BLaER1 treated with 17β-estradiol and CSF1 and Interleukin-3, amounts not matched to agents 10 nM and 100 nM (cell line): Measurements from ENCODE around the gene LMO3.

Source experiments
- H3K27ac ChIP-seq, 11 experiments: shearing (Covaris generic); formaldehyde crosslinking; 2 replicates each; pipeline ENCODE4 v1.8.1; 2022
- H3K27me3 ChIP-seq, 11 experiments: shearing (Covaris generic); formaldehyde crosslinking; 2 replicates each; pipeline ENCODE4 v1.8.1; 2022
- H3K36me3 ChIP-seq, 11 experiments: shearing (Covaris generic); formaldehyde crosslinking; 2 replicates each; pipeline ENCODE4 v1.8.1; 2022
- H3K4me1 ChIP-seq, 10 experiments: shearing (Covaris generic); formaldehyde crosslinking; 2 replicates each; pipeline ENCODE4 v1.8.1; 2022
- H3K4me2 ChIP-seq, 11 experiments: shearing (Covaris generic); formaldehyde crosslinking; 2 replicates each; pipeline ENCODE4 v1.8.1; 2022
- H3K4me3 ChIP-seq, 10 experiments: shearing (Covaris generic); formaldehyde crosslinking; 2 replicates each; pipeline ENCODE4 v1.8.1; 2022
- H3K9ac ChIP-seq, 11 experiments: shearing (Covaris generic); formaldehyde crosslinking; 2 replicates each; pipeline ENCODE4 v1.8.1; 2022
- H3K9me3 ChIP-seq, 11 experiments: shearing (Covaris generic); formaldehyde crosslinking; replicated peaks in 1 of 11; 2 replicates each; pipeline ENCODE4 v1.8.1; 2022
- H4K20me1 ChIP-seq, 11 experiments: shearing (Covaris generic); formaldehyde crosslinking; 2 replicates each; pipeline ENCODE4 v1.8.1; 2022
- Cebpa-rat ChIP-seq, 11 experiments: shearing (Covaris generic); IDR thresholded peaks; 2 replicates each; pipeline ENCODE4 v1.8.1; 2022

LMO3 gene

GRCh38 chr12:16504200-16504599 lies 101.8 kb downstream of the LMO3 start:
- H3K27ac ChIP-seq = no peak overlapping the region
- no peaks in the 10 kb centered on the region for H3K9me3 ChIP-seq
- H3K4me2 ChIP-seq = no peak overlapping the region
- no peaks in the 10 kb centered on the region for H3K36me3 ChIP-seq
- TF ChIP-seq Cebpa-rat (IDR thresholded peaks at IDR 0.05) = no peak
- no peaks in the 10 kb centered on the region for H4K20me1 ChIP-seq
- H3K27me3 ChIP-seq = no peaks in the 10 kb centered on the region
- H3K4me1 ChIP-seq = no peaks in the 10 kb centered on the region
- no peak overlapping the region for H3K9ac ChIP-seq
- H3K4me3 ChIP-seq = no peak overlapping the region

- no peaks in the 10 kb centered on the region for H4K20me1 ChIP-seq
- H3K4me3 ChIP-seq = no peak overlapping the region
- H3K36me3 ChIP-seq = no peaks in the 10 kb centered on the region
- H3K27me3 ChIP-seq = no peaks in the 10 kb centered on the region
- H3K9ac ChIP-seq = no peak overlapping the region
- H3K4me2 ChIP-seq = no peak overlapping the region
- no peaks in the 10 kb centered on the region for H3K4me1 ChIP-seq
- H3K27ac ChIP-seq = no peak overlapping the region
- H3K9me3 ChIP-seq = no peaks in the 10 kb centered on the region
- no peak for TF ChIP-seq Cebpa-rat (IDR thresholded peaks at IDR 0.05)
These were observed 106.4 kb downstream of the LMO3 start for GRCh38 chr12:16499611-16500010.
